Activated CD4-positive, alpha-beta T cell treated with anti-CD3 and anti-CD28 coated beads, Interleukin-2, Interleukin-6, amounts not matched to agents 100 ng/mL and 50 ng/mL, durations not matched to agents 16 hours and 8 hours (primary cell): ENCODE data around the gene GTF3C5.
"Not testable (repeated sequence)": the region's sequence is repeated elsewhere in the genome, so short reads cannot be mapped to it uniquely, and the experiment has no call there.

Experiments
- DNase-seq: peaks from one replicate; pipeline ENCODE4 v3.0.0-alpha.2; 2020

The GTF3C5 gene

GRCh38 chr9:132996526-132996925 is 34.3 kb upstream of the GTF3C5 start:
- DNase-seq = no peak

- no peak for DNase-seq
These were observed 33.2 kb upstream of the GTF3C5 start for GRCh38 chr9:132997591-132997990.

GRCh38 chr9:132998221-132998620 is 32.6 kb upstream of the GTF3C5 start:
- not testable (repeated sequence) for DNase-seq

- DNase-seq = no peak
These were observed 31.8 kb upstream of the GTF3C5 start for GRCh38 chr9:132998831-132999635.

- DNase-seq = no peak
These were observed 28.4 kb upstream of the GTF3C5 start for GRCh38 chr9:133002147-133003070.

DNA sequence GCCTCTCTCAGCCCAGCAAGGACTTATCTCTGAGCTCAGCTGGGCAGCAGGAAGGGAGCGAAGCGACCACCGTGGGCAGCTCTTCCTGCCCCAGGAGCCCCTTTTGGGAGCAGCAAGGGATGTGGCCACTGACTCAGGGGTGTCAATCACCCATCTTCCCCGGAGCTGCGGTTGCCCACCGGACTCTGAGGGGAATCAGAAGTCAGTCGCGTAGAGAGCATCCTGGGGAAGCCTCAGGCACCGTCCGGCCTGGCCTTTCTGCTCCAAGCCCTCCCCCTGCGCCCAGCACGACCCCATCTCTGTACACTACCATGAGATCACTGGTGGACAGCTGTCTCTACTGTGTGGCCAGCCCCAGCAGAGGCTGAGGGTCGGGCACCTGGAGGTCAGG is 27.7 kb upstream of the GTF3C5 start:
- no peak for DNase-seq

- DNase-seq = no peak
These were observed 27.1 kb upstream of the GTF3C5 start for GRCh38 chr9:133003671-133004090.

DNA sequence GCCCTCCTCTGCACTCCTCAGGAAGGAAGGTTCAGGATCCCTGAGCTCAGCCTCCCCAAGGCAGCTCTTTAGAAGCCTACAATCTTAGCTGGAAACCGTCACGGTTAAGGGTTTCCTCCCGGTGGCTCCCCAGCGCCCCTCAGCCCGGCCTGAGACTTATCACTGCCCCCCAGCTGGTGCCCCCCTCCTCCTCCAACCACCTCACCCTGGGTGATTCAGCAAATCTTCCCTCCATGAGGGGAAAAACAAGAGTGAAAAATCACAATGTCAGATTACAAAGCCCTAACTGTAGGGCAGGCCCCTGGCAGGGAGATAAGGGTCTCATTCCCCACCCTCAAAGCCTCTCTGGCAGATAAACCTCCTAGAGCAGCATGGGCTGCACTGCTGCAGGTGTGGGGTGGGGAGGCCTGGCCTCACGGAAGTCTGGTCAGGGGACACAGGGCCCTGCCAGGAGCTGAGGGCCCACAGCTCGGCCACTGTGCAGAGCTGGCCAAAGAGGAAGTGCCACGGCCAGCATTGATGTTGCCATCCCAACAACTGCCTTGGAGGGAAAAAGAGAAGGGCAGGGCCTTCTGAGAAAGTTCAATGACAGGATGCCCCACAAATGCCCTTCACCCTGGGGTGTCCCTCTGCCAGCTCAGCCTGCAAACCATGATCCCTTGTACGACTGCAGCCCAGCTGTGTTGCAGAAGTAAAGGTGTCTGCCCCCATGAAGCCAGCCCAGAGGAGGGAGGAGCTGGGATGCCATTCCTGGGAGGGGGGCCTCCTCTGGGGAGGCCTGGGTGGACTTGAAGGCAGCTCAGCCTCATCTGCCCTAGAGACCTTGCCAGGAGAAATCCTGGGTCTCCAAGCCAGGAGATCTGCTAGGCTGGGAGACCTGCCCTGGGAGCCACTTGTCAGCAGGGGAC is 26.5 kb upstream of the GTF3C5 start:
- DNase-seq = no peak

DNA sequence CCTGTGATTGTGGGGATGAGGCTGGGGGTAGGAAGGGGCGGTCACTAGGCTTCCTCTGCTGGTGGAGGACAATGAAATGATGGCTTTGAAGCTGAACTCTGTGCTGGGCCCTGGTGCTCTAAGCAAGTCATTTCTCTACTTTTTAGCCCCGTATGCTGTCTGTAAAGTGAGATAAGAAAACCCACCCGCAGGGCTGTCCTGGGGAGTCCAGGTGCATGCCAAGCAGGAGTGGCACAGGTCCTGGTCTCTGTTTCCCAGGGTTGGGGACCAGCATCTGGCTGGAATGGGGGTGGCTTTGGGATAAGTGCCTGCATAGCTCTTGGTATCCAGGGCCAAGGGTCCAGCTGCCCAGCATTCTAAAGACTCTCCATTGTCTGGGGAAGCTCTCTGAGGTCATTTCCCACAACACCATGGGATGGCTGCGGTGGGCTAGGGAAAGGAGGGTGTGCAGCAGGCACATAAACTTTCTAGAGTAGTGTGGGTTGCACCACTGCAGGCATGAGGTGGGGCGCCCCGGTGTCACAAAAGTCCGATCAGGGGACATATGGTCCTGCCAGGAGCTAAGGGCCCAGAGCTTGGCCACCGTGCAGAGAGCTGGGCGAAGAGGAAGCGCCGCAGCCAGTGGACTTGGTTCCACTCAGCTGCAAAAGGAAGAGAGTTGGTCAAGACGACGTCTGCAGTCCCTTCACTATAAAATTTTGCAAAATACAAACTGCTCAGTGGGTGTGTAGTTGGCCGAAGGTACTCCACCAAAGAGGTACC is 25.6 kb upstream of the GTF3C5 start:
- no peak for DNase-seq

GRCh38 chr9:133005957-133006356 is 24.8 kb upstream of the GTF3C5 start:
- DNase-seq = no peak

- no peak for DNase-seq
These were observed 24.0 kb upstream of the GTF3C5 start for GRCh38 chr9:133006731-133007352.

GRCh38 chr9:133008406-133008805 is 22.4 kb upstream of the GTF3C5 start:
- no peak for DNase-seq

DNA sequence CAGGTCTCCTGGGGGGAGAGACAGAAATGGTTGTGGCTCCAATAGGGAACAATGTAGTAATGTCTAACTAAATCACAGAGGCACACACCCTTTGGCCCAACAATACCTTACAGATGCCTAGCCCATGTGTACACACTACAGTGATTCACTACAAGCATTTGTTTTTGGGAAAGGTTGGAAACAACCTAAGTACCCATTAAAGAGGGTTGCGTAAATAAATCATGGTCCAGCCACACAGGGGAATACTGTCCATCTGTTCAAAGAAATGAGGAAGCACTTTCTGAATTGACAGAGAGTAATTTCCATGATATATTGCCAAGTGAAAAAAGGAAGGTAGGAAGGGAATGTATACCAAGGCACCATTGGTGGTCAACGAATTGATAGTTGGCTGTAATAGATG is 22.0 kb upstream of the GTF3C5 start:
- no peak for DNase-seq

- no peak for DNase-seq
These were observed 20.8 kb upstream of the GTF3C5 start for GRCh38 chr9:133009906-133010582.

GRCh38 chr9:133014696-133015095 is 16.1 kb upstream of the GTF3C5 start:
- no peak for DNase-seq

- peak; percentile 54 for DNase-seq
These were observed 7.5 kb upstream of the GTF3C5 start for GRCh38 chr9:133023117-133023890.

DNA sequence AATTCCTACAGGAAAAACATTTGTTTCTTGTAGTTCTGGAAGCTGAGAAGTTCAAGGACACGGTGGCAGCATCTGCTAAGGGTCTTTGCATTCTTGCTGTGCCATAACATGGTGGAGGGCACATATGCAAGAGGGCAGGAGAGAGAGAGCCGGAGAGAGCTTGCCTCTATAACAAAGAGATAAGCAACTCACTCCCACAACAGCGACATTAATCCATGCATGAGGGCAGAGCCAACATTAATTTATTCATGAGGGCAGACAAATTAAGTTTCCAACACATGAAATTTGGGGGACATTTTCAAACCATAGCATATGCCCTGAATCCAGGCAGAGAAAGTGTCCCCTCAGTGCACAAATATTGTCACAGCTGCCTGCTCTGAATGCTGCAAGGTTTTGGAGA is 4.4 kb upstream of the GTF3C5 start:
- DNase-seq = no peak

GRCh38 chr9:133027134-133027533 is 3.7 kb upstream of the GTF3C5 start:
- no peak for DNase-seq

- no peak for DNase-seq
These were observed 2.6 kb upstream of the GTF3C5 start for GRCh38 chr9:133028221-133028620.

DNA sequence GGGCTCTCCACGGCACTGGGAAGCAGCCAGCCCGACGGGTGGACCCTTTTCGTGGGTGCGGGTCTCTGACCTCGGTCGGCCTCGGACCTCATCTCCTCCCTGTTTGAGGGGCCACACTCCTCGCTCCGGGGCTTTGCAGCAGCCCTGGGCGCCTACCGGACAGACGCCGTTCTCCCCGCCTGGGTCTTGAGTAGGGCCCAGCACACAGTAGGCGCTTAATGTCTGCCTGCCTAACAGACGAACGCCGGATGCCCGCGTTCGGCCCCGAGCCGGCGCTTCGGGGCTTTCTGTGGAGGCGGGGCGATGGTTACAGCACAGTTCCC is 842 bp upstream of the GTF3C5 start:
- DNase-seq = no peak

DNA sequence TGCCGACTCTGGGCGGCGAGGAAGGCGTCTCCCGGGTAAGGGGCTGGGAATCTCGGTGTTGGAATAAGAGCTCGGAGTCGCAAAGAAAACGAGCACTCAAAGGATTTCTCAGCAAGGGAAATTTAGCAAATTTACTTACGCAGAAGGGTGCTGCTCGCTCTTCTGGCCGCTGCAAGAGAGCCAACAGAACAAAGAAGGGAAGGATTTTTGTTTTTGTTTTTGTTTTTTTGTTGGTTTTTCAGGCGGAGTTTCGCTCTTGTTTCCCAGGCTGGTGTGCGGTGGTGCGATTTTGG is 279 bp downstream of the GTF3C5 start:
- no peak for DNase-seq
